Naive thymus-derived CD8-positive, alpha-beta T cell (primary cell): ENCODE data around the gene DSC3. TPM values are rescaled to one million over a fixed set of nuclear protein-coding genes. Genes with fewer than 3 reads are reported as not detected.

Source experiments
- ATAC-seq, 2 donors: fragments of 150-1000 bp; cut with Tn5 transposase in 1 of 2; sonication (Bioruptor Pico), chemical (Tn5 transposase) in 1 of 2; 1 replicate in 1 of 2; 2 replicates in 1 of 2; pipeline ENCODE4 v1.10.0; 2021; ENCODE audit warnings: mild to moderate bottlenecking in 2 of 2, moderate library complexity in 2 of 2
- POLR2A ChIA-PET: fragments of 350-600 bp; sonication (Branson Sonifier 250); formaldehyde crosslinking; loops from one replicate; lab custom pipeline; 2021; ENCODE audit warnings: antibody characterized with exemption; lab: Charles Lee
- DNase-seq, 10 donors: peaks; one replicate each; pipeline versions ENCODE4 v3.0.0 to v3.0.0-alpha.2; 2020 to 2022
- H3K27ac Mint-ChIP-seq, 10 donors: one replicate each; pipeline ENCODE4 v1.8.0; 2020 to 2022; ENCODE audit warnings: mild to moderate bottlenecking in 10 of 10, mixed read lengths in 10 of 10, moderate library complexity in 4 of 10, inconsistent platforms in 1 of 10
- H3K27me3 Mint-ChIP-seq, 5 donors: one replicate each; pipeline ENCODE4 v1.8.0; 2021 to 2022; ENCODE audit warnings: mixed read lengths in 5 of 5
- H3K36me3 Mint-ChIP-seq, 3 donors: one replicate each; pipeline ENCODE4 v1.8.0; 2020 to 2022; ENCODE audit warnings: mixed read lengths in 3 of 3, mild to moderate bottlenecking in 2 of 3, inconsistent platforms in 1 of 3
- H3K4me1 Mint-ChIP-seq, 4 donors: one replicate each; pipeline ENCODE4 v1.8.0; 2021 to 2022; ENCODE audit warnings: mixed read lengths in 4 of 4
- H3K4me3 Mint-ChIP-seq, 10 donors: one replicate each; pipeline ENCODE4 v1.8.0; 2020 to 2022; ENCODE audit warnings: mild to moderate bottlenecking in 10 of 10, mixed read lengths in 10 of 10, moderate library complexity in 6 of 10, inconsistent platforms in 1 of 10
- H3K9me3 Mint-ChIP-seq, 9 donors: one replicate each; pipeline ENCODE4 v1.8.0; 2020 to 2022; ENCODE audit warnings: mixed read lengths in 9 of 9, mild to moderate bottlenecking in 3 of 9, inconsistent platforms in 1 of 9, moderate library complexity in 1 of 9
- polyA plus RNA-seq, 3 donors: library from polyadenylated mRNA; unstranded; fragments of 300-500 nt; fragmentation: Illumina TruSeq; gene quantifications; one replicate each; pipeline ENCODE4 v1.2.3, GENCODE V29; 2021
- total RNA-seq, 8 experiments: library from RNA in 2 of 8; stranded (reverse) in 2 of 8; gene quantifications; one replicate each; pipeline ENCODE4 v1.2.3 and lab custom pipeline; 2021 to 2026

DSC3 gene
- total RNA-seq (not detected), polyA plus RNA-seq (not detected), total RNA-seq (lab: John Stamatoyannopoulos, UW) (0 to 0.86 (median 0.06) reads per million in 6 experiments)

- Mint-ChIP-seq H3K27ac (no peak within 1 kb of the TSS), H3K36me3 (peaks cover 0 to 5% (median 0%) of the 10 kb centered on the region in 3 donors), H3K27me3 (peaks cover 35 to 68% (median 41%) of the 10 kb centered on the region in 5 donors), H3K4me3 (peak within 1 kb of the TSS; percentile 38 to 79 (median 54)), H3K9me3 (peaks cover 3 to 22% (median 13%) of the 10 kb centered on the region in 9 donors), H3K4me1 (peaks cover 4 to 12% (median 5%) of the 10 kb centered on the region in 4 donors)
- no peak for DNase-seq
- peak in 1 of 2 donors; percentile 16 for ATAC-seq
- POLR2A ChIA-PET: no interaction called here
These were observed at the start of gene DSC3 for GRCh38 chr18:31042406-31043181. DSC3 (minus strand) TSS chr18:31042742; CDS start chr18:31042660, 82 bp downstream.

GRCh38 chr18:31091350-31091749 lies 48.8 kb upstream of the DSC3 start:
- ATAC-seq (no peak), DNase-seq (no peak)
- POLR2A ChIA-PET: no interaction called here
- H3K4me3 Mint-ChIP-seq: no peak overlapping the region
- peaks cover 0 to 4% (median 0%) of the 10 kb centered on the region in 3 donors for H3K36me3 Mint-ChIP-seq
- peaks cover 0 to 8% (median 0%) of the 10 kb centered on the region in 5 donors for H3K27me3 Mint-ChIP-seq
- H3K27ac Mint-ChIP-seq: no peak overlapping the region
- peaks cover 0 to 16% (median 3%) of the 10 kb centered on the region in 9 donors for H3K9me3 Mint-ChIP-seq
- no peaks in the 10 kb centered on the region for H3K4me1 Mint-ChIP-seq

GRCh38 chr18:31088532-31088931 lies 46.0 kb upstream of the DSC3 start:
- no peak overlapping the region for H3K27ac Mint-ChIP-seq
- no peaks in the 10 kb centered on the region for H3K27me3 Mint-ChIP-seq
- no peak for DNase-seq
- POLR2A ChIA-PET: no interaction called here
- ATAC-seq: no peak
- H3K4me3 Mint-ChIP-seq: no peak overlapping the region
- peaks cover 0 to 11% (median 0%) of the 10 kb centered on the region in 9 donors for H3K9me3 Mint-ChIP-seq
- H3K36me3 Mint-ChIP-seq: no peaks in the 10 kb centered on the region
- H3K4me1 Mint-ChIP-seq: no peaks in the 10 kb centered on the region

GRCh38 chr18:31079973-31080372 lies 37.4 kb upstream of the DSC3 start:
- ATAC-seq: no peak
- Mint-ChIP-seq H3K4me3 (no peak overlapping the region), H3K36me3 (peaks cover 0 to 3% (median 0%) of the 10 kb centered on the region in 3 donors), H3K4me1 (no peaks in the 10 kb centered on the region), H3K27me3 (peaks cover 0 to 1% (median 0%) of the 10 kb centered on the region in 5 donors), H3K27ac (no peak overlapping the region), H3K9me3 (peaks cover 0 to 8% (median 2%) of the 10 kb centered on the region in 9 donors)
- POLR2A ChIA-PET: no interaction called here
- DNase-seq: no peak

- Mint-ChIP-seq H3K4me3 (no peak overlapping the region), H3K4me1 (no peaks in the 10 kb centered on the region), H3K36me3 (peaks cover 0 to 10% (median 0%) of the 10 kb centered on the region in 3 donors), H3K27me3 (peaks cover 0 to 3% (median 0%) of the 10 kb centered on the region in 5 donors), H3K27ac (no peak overlapping the region), H3K9me3 (peaks cover 0 to 14% (median 7%) of the 10 kb centered on the region in 9 donors)
- ATAC-seq: no peak
- no peak for DNase-seq
- POLR2A ChIA-PET: no interaction called here
These were observed 35.3 kb upstream of the DSC3 start for GRCh38 chr18:31077878-31078277.

- ATAC-seq: no peak
- Mint-ChIP-seq H3K9me3 (peaks cover 0 to 14% (median 7%) of the 10 kb centered on the region in 9 donors), H3K27ac (no peak overlapping the region), H3K36me3 (peaks cover 0 to 10% (median 0%) of the 10 kb centered on the region in 3 donors), H3K4me1 (no peaks in the 10 kb centered on the region), H3K4me3 (no peak overlapping the region), H3K27me3 (peaks cover 0 to 4% (median 3%) of the 10 kb centered on the region in 5 donors)
- POLR2A ChIA-PET: no interaction called here
- no peak for DNase-seq
These were observed 29.6 kb upstream of the DSC3 start for GRCh38 chr18:31072175-31072574.

- H3K36me3 Mint-ChIP-seq: peaks cover 0 to 10% (median 0%) of the 10 kb centered on the region in 3 donors
- peaks cover 0 to 4% (median 3%) of the 10 kb centered on the region in 5 donors for H3K27me3 Mint-ChIP-seq
- POLR2A ChIA-PET: no interaction called here
- peaks cover 0 to 10% (median 3%) of the 10 kb centered on the region in 9 donors for H3K9me3 Mint-ChIP-seq
- DNase-seq: no peak
- H3K4me1 Mint-ChIP-seq: no peaks in the 10 kb centered on the region
- ATAC-seq: no peak
- no peak overlapping the region for H3K4me3 Mint-ChIP-seq
- H3K27ac Mint-ChIP-seq: no peak overlapping the region
These were observed 27.7 kb upstream of the DSC3 start for GRCh38 chr18:31070206-31070605.

- Mint-ChIP-seq H3K27me3 (peaks cover 0 to 3% (median 0%) of the 10 kb centered on the region in 5 donors), H3K4me3 (no peak overlapping the region), H3K27ac (no peak overlapping the region), H3K4me1 (no peaks in the 10 kb centered on the region), H3K9me3 (peaks cover 0 to 7% (median 0%) of the 10 kb centered on the region in 9 donors), H3K36me3 (no peaks in the 10 kb centered on the region)
- POLR2A ChIA-PET: no interaction called here
- ATAC-seq (no peak), DNase-seq (no peak)
These were observed 23.7 kb upstream of the DSC3 start for GRCh38 chr18:31066266-31066665.

GRCh38 chr18:31065036-31065773 lies 22.7 kb upstream of the DSC3 start:
- peaks cover 0 to 3% (median 0%) of the 10 kb centered on the region in 5 donors for H3K27me3 Mint-ChIP-seq
- H3K4me3 Mint-ChIP-seq: no peak overlapping the region
- peaks cover 0 to 7% (median under 1%) of the 10 kb centered on the region in 9 donors for H3K9me3 Mint-ChIP-seq
- H3K36me3 Mint-ChIP-seq: no peaks in the 10 kb centered on the region
- no peaks in the 10 kb centered on the region for H3K4me1 Mint-ChIP-seq
- ATAC-seq (no peak), DNase-seq (no peak)
- H3K27ac Mint-ChIP-seq: no peak overlapping the region
- POLR2A ChIA-PET: no interaction called here

- Mint-ChIP-seq H3K27ac (no peak overlapping the region), H3K27me3 (peaks cover 0 to 3% (median 0%) of the 10 kb centered on the region in 5 donors)
These were observed 21.6 kb upstream of the DSC3 start for GRCh38 chr18:31064130-31064529.

GRCh38 chr18:31061945-31062344 lies 19.4 kb upstream of the DSC3 start:
- POLR2A ChIA-PET: no interaction called here
- H3K27ac Mint-ChIP-seq: no peak overlapping the region
- ATAC-seq (no peak), DNase-seq (no peak)
- H3K4me1 Mint-ChIP-seq: no peaks in the 10 kb centered on the region
- H3K9me3 Mint-ChIP-seq: peaks cover 0 to 7% (median 0%) of the 10 kb centered on the region in 9 donors
- H3K36me3 Mint-ChIP-seq: no peaks in the 10 kb centered on the region
- no peak overlapping the region for H3K4me3 Mint-ChIP-seq
- H3K27me3 Mint-ChIP-seq: no peaks in the 10 kb centered on the region

More at GRCh38 chr18:31064130-31064529, 21.6 kb upstream of the DSC3 start:
- ATAC-seq: no peak
- Mint-ChIP-seq H3K4me3 (no peak overlapping the region), H3K9me3 (peaks cover 0 to 7% (median 0%) of the 10 kb centered on the region in 9 donors), H3K36me3 (no peaks in the 10 kb centered on the region), H3K4me1 (no peaks in the 10 kb centered on the region)
- POLR2A ChIA-PET: no interaction called here
- no peak for DNase-seq

- peaks cover 0 to 12% (median 2%) of the 10 kb centered on the region in 9 donors for H3K9me3 Mint-ChIP-seq
- H3K4me1 Mint-ChIP-seq: no peaks in the 10 kb centered on the region
- no peak overlapping the region for H3K27ac Mint-ChIP-seq
- POLR2A ChIA-PET: no interaction called here
- ATAC-seq (no peak), DNase-seq (no peak)
- no peak overlapping the region for H3K4me3 Mint-ChIP-seq
- H3K36me3 Mint-ChIP-seq: no peaks in the 10 kb centered on the region
- H3K27me3 Mint-ChIP-seq: peaks cover 0 to 9% (median 2%) of the 10 kb centered on the region in 5 donors
These were observed 16.4 kb upstream of the DSC3 start for GRCh38 chr18:31058897-31059296.

GRCh38 chr18:31057917-31058316 lies 15.4 kb upstream of the DSC3 start:
- H3K4me3 Mint-ChIP-seq: no peak overlapping the region
- POLR2A ChIA-PET: no interaction called here
- DNase-seq: no peak
- peaks cover 1 to 16% (median 3%) of the 10 kb centered on the region in 9 donors for H3K9me3 Mint-ChIP-seq
- H3K4me1 Mint-ChIP-seq: no peaks in the 10 kb centered on the region
- H3K36me3 Mint-ChIP-seq: peaks cover 0 to 2% (median 0%) of the 10 kb centered on the region in 3 donors
- no peak overlapping the region for H3K27ac Mint-ChIP-seq
- peaks cover 0 to 9% (median 2%) of the 10 kb centered on the region in 5 donors for H3K27me3 Mint-ChIP-seq
- no peak for ATAC-seq
